SH-SY5Y (cell line): ENCODE measurements around the gene STMN3.

ENCODE experiments used
- GATA2 ChIP-seq: IDR thresholded peaks from 2 replicates; pipeline ENCODE4 v1.6.1; 2011; ENCODE audit warnings: mild to moderate bottlenecking, low read depth, low read length
- GATA3 ChIP-seq: IDR thresholded peaks from 2 replicates; pipeline ENCODE4 v1.6.1; 2011; ENCODE audit warnings: low read depth, mild to moderate bottlenecking, low read length, moderate library complexity

DNA sequence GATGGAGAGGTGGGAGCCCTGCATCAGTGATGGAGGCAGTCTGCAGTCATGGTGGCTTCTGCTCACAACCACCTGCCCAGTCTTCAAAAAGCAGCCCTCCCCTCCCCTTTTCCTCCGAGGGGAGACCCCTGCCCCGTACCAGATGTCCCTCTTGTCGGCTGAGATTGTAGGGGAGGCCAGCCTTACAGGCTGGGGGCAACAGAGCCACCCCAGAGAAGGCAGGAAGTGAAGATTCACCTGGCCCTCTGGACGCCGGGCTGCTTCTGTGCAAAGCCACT lies 47.8 kb upstream of the STMN3 start:
- TF ChIP-seq GATA3, result no peak
- TF ChIP-seq GATA2, result no peak
